Activated T-helper 1 cell treated with anti-CD3 and anti-CD28 coated beads, Interleukin-12 subunit alpha, Interleukin-12 subunit beta, Interleukin-2, Interleukin-4 antibody, amounts not matched to agents 30 ng/mL and 10 ng/mL and 1 ng/mL, durations not matched to agents 14 hours and 24 hours and 36 hours (primary cell): ENCODE results near the gene NPHP1. TPM values are rescaled to one million over a fixed set of nuclear protein-coding genes. Genes with fewer than 3 reads are reported as not detected.

ENCODE experiments used
- DNase-seq: peaks from one replicate; pipeline ENCODE4 v3.0.0; 2021; ENCODE audit warnings: low spot score
- H3K27ac Mint-ChIP-seq: one replicate; pipeline ENCODE4 v1.8.0; 2021; ENCODE audit warnings: mild to moderate bottlenecking, mixed read lengths
- H3K27me3 Mint-ChIP-seq: one replicate; pipeline ENCODE4 v1.8.0; 2022; ENCODE audit warnings: mild to moderate bottlenecking, moderate library complexity, mixed read lengths; ENCODE audit not compliant: insufficient read depth
- H3K36me3 Mint-ChIP-seq: one replicate; pipeline ENCODE4 v1.8.0; 2021; ENCODE audit warnings: low read depth, mixed read lengths
- H3K4me1 Mint-ChIP-seq: one replicate; pipeline ENCODE4 v1.8.0; 2021; ENCODE audit warnings: low read depth, mixed read lengths
- H3K4me3 Mint-ChIP-seq: one replicate; pipeline ENCODE4 v1.8.0; 2021; ENCODE audit warnings: mild to moderate bottlenecking, moderate library complexity, mixed read lengths
- H3K9me3 Mint-ChIP-seq: one replicate; pipeline ENCODE4 v1.8.0; 2021; ENCODE audit warnings: mixed read lengths
- intact Hi-C: fragments of 100-400 bp; cut with micrococcal nuclease; formaldehyde crosslinking; loops from one replicate; pipeline ENCODE4 v1.15.1; 2024
- total RNA-seq: library from RNA; stranded (reverse); gene quantifications from 2 replicates; pipeline ENCODE4 v1.2.3, GENCODE V29; 2022

Gene NPHP1
- total RNA-seq, 1 donor from 2014 or later = 0.70 TPM

GRCh38 chr2:110143982-110144381 is 60.8 kb downstream of the NPHP1 start:
- Mint-ChIP-seq H3K36me3 (no peaks in the 10 kb centered on the region), H3K9me3 (no peaks in the 10 kb centered on the region), H3K4me3 (no peak overlapping the region), H3K27me3 (no peaks in the 10 kb centered on the region), H3K27ac (no peak overlapping the region), H3K4me1 (no peaks in the 10 kb centered on the region)
- DNase-seq = no peak
- intact Hi-C loops = no loop called here

GRCh38 chr2:110140401-110140800 is 64.4 kb downstream of the NPHP1 start:
- intact Hi-C loops = no loop called here
- H3K27ac Mint-ChIP-seq = no peak overlapping the region

GRCh38 chr2:110134025-110134424 is 70.8 kb downstream of the NPHP1 start:
- H3K9me3 Mint-ChIP-seq = peaks cover 17% of the 10 kb centered on the region
- no peaks in the 10 kb centered on the region for H3K4me1 Mint-ChIP-seq
- DNase-seq = no peak
- H3K27ac Mint-ChIP-seq = no peak overlapping the region
- intact Hi-C loops = no loop called here
- peaks cover 6% of the 10 kb centered on the region for H3K27me3 Mint-ChIP-seq
- H3K4me3 Mint-ChIP-seq = no peak overlapping the region
- H3K36me3 Mint-ChIP-seq = no peaks in the 10 kb centered on the region

More at GRCh38 chr2:110140401-110140800, 64.4 kb downstream of the NPHP1 start:
- Mint-ChIP-seq H3K36me3 (no peaks in the 10 kb centered on the region), H3K9me3 (no peaks in the 10 kb centered on the region), H3K4me1 (no peaks in the 10 kb centered on the region), H3K4me3 (no peak overlapping the region), H3K27me3 (peaks cover 3% of the 10 kb centered on the region)
- no peak for DNase-seq

GRCh38 chr2:110131166-110131565 is 73.6 kb downstream of the NPHP1 start:
- intact Hi-C loops = no loop called here
- peaks cover 7% of the 10 kb centered on the region for H3K27me3 Mint-ChIP-seq
- no peak overlapping the region for H3K27ac Mint-ChIP-seq
- H3K9me3 Mint-ChIP-seq = peaks cover 17% of the 10 kb centered on the region
- DNase-seq = no peak
- H3K4me3 Mint-ChIP-seq = no peak overlapping the region
- no peaks in the 10 kb centered on the region for H3K36me3 Mint-ChIP-seq
- H3K4me1 Mint-ChIP-seq = no peaks in the 10 kb centered on the region

GRCh38 chr2:110130757-110131156 is 74.1 kb downstream of the NPHP1 start:
- H3K27me3 Mint-ChIP-seq = peaks cover 6% of the 10 kb centered on the region
- H3K36me3 Mint-ChIP-seq = no peaks in the 10 kb centered on the region
- no peaks in the 10 kb centered on the region for H3K4me1 Mint-ChIP-seq
- H3K9me3 Mint-ChIP-seq = peaks cover 17% of the 10 kb centered on the region
- H3K4me3 Mint-ChIP-seq = no peak overlapping the region
- DNase-seq = no peak
- intact Hi-C loops = no loop called here
- no peak overlapping the region for H3K27ac Mint-ChIP-seq

GRCh38 chr2:110126906-110127305 is 77.9 kb downstream of the NPHP1 start:
- H3K4me1 Mint-ChIP-seq = no peaks in the 10 kb centered on the region
- intact Hi-C loops = no loop called here
- H3K27ac Mint-ChIP-seq = no peak overlapping the region
- DNase-seq = no peak
- no peaks in the 10 kb centered on the region for H3K36me3 Mint-ChIP-seq
- H3K27me3 Mint-ChIP-seq = peaks cover 3% of the 10 kb centered on the region
- H3K9me3 Mint-ChIP-seq = no peaks in the 10 kb centered on the region
- H3K4me3 Mint-ChIP-seq = no peak overlapping the region

- DNase-seq = no peak
- intact Hi-C loops = no loop called here
- H3K27me3 Mint-ChIP-seq = peaks cover 3% of the 10 kb centered on the region
- no peaks in the 10 kb centered on the region for H3K36me3 Mint-ChIP-seq
- no peaks in the 10 kb centered on the region for H3K9me3 Mint-ChIP-seq
- no peak overlapping the region for H3K4me3 Mint-ChIP-seq
- H3K4me1 Mint-ChIP-seq = no peaks in the 10 kb centered on the region
- no peak overlapping the region for H3K27ac Mint-ChIP-seq
These were observed 78.6 kb downstream of the NPHP1 start for GRCh38 chr2:110126086-110126773.

- Mint-ChIP-seq H3K36me3 (no peaks in the 10 kb centered on the region), H3K4me1 (no peaks in the 10 kb centered on the region), H3K27me3 (peaks cover 3% of the 10 kb centered on the region), H3K4me3 (no peak overlapping the region), H3K9me3 (no peaks in the 10 kb centered on the region), H3K27ac (no peak overlapping the region)
- DNase-seq = no peak
- intact Hi-C loops = no loop called here
These were observed 79.7 kb downstream of the NPHP1 start for GRCh38 chr2:110124939-110125691.

- Mint-ChIP-seq H3K27ac (no peak overlapping the region), H3K36me3 (no peaks in the 10 kb centered on the region), H3K27me3 (peaks cover 3% of the 10 kb centered on the region), H3K4me1 (no peaks in the 10 kb centered on the region), H3K4me3 (no peak overlapping the region), H3K9me3 (no peaks in the 10 kb centered on the region)
- intact Hi-C loops = no loop called here
- DNase-seq = no peak
These were observed 80.6 kb downstream of the NPHP1 start for GRCh38 chr2:110124038-110124825.

GRCh38 chr2:110121592-110121991 is 83.2 kb downstream of the NPHP1 start:
- H3K36me3 Mint-ChIP-seq = no peaks in the 10 kb centered on the region
- H3K9me3 Mint-ChIP-seq = no peaks in the 10 kb centered on the region
- H3K27me3 Mint-ChIP-seq = peaks cover 11% of the 10 kb centered on the region
- intact Hi-C loops = no loop called here
- H3K4me1 Mint-ChIP-seq = no peaks in the 10 kb centered on the region
- H3K4me3 Mint-ChIP-seq = no peak overlapping the region
- no peak overlapping the region for H3K27ac Mint-ChIP-seq
- DNase-seq = no peak

GRCh38 chr2:110121052-110121334 is 83.8 kb downstream of the NPHP1 start:
- no peak overlapping the region for H3K27ac Mint-ChIP-seq
- no peaks in the 10 kb centered on the region for H3K4me1 Mint-ChIP-seq
- H3K36me3 Mint-ChIP-seq = no peaks in the 10 kb centered on the region
- peaks cover 13% of the 10 kb centered on the region for H3K27me3 Mint-ChIP-seq
- no peak overlapping the region for H3K4me3 Mint-ChIP-seq
- DNase-seq = no peak
- intact Hi-C loops = no loop called here
- H3K9me3 Mint-ChIP-seq = no peaks in the 10 kb centered on the region

GRCh38 chr2:110120171-110121051 is 84.4 kb downstream of the NPHP1 start:
- intact Hi-C loops = no loop called here
- no peak overlapping the region for H3K4me3 Mint-ChIP-seq
- H3K4me1 Mint-ChIP-seq = no peaks in the 10 kb centered on the region
- DNase-seq = no peak
- no peaks in the 10 kb centered on the region for H3K9me3 Mint-ChIP-seq
- H3K27me3 Mint-ChIP-seq = peaks cover 17% of the 10 kb centered on the region
- no peaks in the 10 kb centered on the region for H3K36me3 Mint-ChIP-seq
- no peak overlapping the region for H3K27ac Mint-ChIP-seq
